HG03139 (cell line): Measurements from ENCODE around the gene VWA8.
A peak's percentile ranks its signal among the peaks of the same experiment; 100 is the strongest.

Experiments
- ATAC-seq: cut with Tn5 transposase; IDR thresholded peaks from one replicate; pipeline ENCODE4 v1.9.1; 2021; ENCODE audit not compliant: unreplicated experiment

Gene VWA8

GRCh38 chr13:41696163-41697003 lies 264.5 kb downstream of the VWA8 start:
- ATAC-seq = no peak

DNA sequence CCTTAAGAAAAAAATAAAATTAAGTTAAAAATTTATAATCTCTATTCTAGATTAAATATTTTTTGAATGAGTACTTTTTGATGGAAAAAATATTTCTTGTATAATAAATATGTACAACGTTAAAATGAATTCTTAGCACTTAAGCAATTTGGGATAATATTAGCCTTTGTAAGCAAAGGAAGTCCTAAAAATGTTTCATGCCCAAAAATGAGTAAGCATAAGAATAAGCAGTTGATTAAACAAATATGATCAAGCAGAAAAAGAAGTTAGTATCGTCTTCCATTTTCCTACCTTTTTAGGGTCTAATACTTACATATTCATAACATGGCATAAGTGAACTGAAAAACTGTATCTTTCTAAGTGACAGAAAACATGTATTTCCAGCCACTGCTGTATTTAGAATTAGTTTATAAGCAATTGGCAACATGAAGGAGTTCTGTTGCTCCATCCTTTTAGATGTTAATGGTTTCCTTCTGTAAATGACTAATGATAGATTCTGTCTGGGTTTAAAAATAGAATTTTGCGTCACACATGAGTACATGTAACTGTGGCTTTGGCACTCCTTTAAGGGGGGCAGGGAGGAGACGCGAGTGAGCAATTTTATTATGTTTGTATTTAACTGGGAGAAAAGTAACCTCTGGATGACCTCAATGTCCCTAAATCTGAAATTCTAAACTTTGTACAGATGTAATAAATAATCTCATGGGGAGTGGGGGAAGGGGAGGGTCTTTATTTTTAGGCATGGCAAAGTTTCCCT lies 266.2 kb downstream of the VWA8 start:
- ATAC-seq = peak; percentile 70

DNA sequence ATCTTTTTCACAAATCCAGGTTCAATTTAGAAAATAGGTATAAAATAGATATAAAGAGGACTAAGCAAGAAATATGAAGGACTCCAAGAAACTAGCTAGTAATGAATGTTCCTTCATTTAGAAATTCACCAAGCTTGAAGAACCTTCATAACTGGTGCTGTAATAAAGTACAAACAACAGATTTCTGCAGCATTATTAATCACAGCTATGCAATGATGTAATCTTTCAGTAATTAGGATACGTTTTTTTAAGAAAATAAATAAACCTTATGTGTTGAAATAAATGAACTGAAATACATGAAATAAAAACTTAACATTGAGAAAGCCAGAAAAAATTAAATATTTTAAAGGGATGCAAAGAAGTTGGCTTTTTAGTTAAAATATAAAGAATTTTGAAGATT lies 267.5 kb downstream of the VWA8 start:
- ATAC-seq = no peak

GRCh38 chr13:41691274-41691673 lies 269.6 kb downstream of the VWA8 start:
- ATAC-seq = no peak

DNA sequence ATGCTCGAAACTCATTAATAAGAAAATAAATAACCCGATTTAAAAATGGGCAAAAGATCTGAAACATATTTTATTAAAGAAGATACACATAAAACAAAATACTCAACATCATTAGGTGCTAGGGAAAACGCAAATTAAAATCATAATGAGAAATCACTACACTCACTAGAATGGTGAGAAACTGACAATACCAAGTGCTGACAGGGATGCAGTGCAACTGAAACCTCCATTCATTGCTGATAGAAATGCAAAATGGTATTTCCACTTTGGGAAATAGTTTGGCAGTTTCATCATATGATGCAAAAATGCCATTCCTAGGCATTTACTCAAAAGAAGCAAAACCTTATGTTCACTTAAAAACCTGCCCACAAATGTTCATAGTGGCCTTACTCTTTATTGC lies 278.1 kb downstream of the VWA8 start:
- no peak for ATAC-seq

DNA sequence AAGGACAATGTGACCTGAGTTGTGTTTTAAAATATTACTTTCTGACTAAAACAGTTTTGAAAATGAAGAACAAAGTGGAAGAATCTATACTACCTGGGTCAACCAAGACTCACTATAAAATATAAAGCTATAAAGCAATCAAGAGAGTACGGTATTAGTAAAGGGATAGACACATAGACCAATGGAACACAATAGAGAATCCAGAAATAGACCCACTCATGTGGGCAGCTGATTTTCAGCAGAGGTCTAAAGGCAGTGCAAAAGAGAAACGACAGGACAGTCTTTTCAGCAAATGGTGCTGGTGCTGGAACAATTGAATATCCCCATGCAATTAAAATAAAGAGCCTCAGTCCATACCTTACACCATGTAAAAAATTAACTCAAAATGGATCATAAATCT lies 278.9 kb downstream of the VWA8 start:
- ATAC-seq = no peak

- no peak for ATAC-seq
Observed at GRCh38 chr13:41681587-41681986, 279.3 kb downstream of the VWA8 start.

DNA sequence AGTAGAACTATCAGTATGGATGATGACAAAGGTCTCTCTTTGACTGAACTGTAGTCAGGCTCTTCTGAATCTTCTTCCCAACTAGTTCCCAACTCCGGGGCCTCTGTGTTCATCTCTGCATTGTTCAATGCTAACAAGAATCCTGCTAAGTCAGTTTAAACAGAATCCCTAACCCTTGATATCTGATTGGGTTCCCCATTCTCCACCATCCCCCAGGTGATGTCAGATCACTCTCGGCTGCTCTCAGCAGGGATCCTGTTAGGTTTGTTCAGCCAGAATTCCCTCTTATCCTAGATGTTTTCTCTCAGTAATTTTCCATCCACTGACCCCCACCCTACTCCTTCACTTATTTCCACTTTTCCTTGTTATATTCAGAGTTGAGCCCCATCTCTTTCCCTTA lies 280.0 kb downstream of the VWA8 start:
- ATAC-seq = no peak

DNA sequence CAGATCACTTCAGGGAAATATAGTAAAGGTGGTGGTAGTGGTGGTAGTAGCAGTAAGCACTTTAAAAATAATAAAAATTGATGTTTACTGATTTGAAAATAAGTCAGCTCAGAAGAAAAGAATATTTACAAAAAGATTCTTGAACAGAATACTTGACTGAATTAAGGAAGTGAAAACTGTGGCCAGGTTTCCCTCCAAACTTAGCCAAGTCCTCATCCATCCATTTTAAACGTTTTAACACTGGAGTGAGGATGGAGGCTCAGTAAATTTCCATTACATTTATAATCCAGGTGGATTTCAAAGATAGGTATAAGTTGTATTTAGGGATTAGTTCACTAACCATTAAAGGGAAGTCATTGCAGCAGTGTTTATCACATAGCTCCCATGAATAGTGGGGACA lies 282.1 kb downstream of the VWA8 start:
- ATAC-seq = no peak

DNA sequence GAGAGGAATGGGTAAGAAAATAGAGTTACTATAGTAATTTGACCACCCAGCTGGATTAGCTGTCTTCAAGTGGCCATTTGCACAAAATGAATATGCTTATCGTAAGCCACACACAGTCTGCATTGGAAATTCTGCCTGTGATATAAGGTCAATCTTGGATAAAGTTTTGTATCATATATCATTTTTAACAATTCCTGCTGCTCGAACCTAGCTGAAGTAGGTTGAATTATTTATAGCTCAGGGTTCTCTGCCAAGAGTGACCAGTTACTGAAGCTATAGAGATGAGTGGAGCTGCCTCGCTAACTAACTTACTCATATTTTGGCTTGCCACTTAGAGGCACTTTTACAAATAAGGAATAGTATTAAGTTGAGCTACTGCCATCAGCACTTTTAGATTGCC lies 282.7 kb downstream of the VWA8 start:
- ATAC-seq = no peak

- no peak for ATAC-seq
Observed at GRCh38 chr13:41675306-41675705, 285.6 kb downstream of the VWA8 start.

DNA sequence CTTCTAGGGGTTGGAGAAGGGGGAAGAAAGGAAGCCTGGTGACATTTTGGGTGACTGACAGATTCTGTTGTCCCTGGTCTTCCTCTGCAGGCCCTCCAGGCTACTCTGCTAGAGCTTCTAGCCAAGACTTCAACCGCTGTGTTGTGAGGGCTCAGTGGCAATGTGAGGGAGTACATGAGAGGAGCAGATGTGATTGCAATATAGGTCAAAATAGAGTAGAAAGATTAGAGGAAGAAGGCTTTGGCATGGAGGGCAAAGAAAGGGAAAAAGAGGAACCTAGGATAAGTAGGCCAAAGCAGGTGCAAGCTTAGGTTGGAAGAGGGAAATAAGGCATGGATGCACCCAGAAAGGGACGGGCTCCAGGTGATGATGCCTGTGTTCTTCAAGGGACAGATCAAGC lies 286.7 kb downstream of the VWA8 start:
- no peak for ATAC-seq

DNA sequence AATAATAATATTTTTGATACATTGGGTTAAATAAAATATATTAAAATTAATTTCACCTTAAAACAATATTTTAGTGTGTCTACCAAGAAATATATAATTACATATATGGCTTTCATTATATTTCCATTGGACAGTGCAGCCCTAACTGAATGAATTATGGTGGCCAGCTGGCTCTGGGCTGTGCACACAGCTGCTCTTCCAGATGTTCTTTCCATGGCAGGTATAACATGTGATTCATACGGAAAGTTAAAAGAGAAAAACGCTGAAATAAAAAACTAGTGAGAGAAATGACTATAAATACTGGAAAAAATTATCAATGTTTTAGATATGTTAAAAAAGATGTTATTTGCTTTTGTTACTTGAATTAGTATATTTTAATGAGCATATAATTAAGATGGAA lies 287.3 kb downstream of the VWA8 start:
- no peak for ATAC-seq

- ATAC-seq = no peak
Observed at GRCh38 chr13:41670873-41671443, 290.0 kb downstream of the VWA8 start.

GRCh38 chr13:41668130-41668757 lies 292.7 kb downstream of the VWA8 start:
- ATAC-seq = peak; percentile 93

DNA sequence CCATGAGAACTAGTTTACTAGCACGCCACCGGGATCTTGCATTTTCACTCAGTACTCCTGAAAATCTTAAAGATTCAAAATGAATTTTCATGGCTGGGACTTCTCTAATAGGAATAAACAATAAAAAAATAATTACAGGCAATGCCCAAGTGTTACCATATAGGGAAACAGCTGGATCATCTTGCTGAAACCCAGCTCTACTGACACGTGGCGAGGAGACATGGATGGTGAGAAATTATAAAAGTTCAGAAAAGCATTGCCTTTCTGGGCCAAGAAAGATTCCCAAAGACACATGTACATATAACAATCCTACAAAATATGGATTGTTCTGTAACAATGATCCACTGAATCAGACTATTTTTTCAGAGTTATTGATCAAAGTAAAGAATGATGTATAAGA lies 294.3 kb downstream of the VWA8 start:
- no peak for ATAC-seq

- ATAC-seq = no peak
Observed at GRCh38 chr13:41660411-41660810, 300.5 kb downstream of the VWA8 start.

DNA sequence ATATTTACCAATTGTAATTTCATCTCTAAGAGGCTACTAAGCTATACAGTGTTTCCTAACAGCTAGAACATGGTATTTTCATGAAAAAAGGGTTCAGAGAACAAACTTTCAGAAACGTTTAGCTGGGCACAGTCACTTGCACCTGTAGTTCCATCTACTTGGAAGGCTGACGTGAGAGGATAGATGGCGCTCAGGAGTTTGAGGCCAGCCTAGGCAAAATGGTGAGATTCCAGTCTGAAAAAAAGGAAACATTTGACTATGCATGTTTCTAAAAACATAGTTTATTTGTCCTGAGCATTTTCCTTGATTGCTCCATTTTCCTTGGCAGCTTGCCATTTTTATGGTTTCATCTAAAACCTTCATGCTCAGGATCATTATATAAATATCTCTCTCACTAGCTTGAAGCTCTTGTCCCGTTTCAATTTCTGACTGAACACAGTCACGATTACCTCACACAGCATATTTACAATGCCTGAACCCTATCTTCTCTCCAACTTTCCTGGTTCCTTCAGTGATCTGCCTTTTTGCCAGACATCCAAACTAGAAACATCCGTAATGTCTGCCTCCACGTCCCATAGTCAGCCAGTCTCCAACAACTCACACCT lies 302.8 kb downstream of the VWA8 start:
- ATAC-seq = no peak

DNA sequence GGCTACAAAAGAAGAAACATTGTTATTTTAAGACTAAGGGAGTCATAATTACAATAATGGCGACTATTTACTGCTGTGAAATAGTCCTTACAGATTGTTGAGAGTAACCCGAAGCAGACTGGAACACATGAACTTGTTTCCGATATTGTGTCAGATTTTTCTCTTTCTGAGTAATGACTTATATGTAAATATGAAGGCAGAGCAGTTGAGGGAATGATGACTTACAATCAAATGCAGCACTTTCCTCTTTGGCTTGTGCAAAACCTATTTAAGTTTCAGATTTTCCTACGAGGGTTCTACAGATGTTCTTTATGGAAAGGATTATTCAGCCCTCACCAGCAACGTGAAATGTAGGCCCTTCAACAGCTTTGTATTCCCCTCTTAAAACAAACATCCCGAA lies 304.9 kb downstream of the VWA8 start:
- no peak for ATAC-seq

DNA sequence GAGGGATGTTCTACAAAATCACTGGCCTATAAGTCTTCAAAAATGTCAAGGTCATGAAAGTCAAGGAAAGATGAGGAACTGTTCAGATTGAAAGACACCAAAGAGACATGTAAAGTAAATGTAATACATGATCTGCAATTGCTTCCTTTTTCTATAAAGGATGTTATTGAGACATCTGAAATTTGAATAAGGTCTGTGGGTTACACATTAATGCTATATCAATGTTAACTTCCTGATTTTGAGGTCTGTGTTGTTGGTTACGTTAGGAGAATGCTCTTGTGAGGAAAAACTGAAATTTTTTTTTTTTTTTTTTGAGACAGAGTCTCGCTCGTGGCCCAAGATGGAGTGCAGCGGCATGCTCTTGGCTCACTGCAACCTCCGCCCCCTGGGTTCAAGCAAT lies 306.1 kb downstream of the VWA8 start:
- no peak for ATAC-seq

- ATAC-seq = no peak
Observed at GRCh38 chr13:41652735-41653361, 308.1 kb downstream of the VWA8 start.
